ENCODE data around the gene ABCF1.

Gene ABCF1

GRCh38 chr6:30601436-30601814 lies 30.2 kb downstream of the ABCF1 start:
- no peak for DNase-seq (ENCODE audit: low read depth in 2 of 2, low spot score in 1 of 2)

DNA sequence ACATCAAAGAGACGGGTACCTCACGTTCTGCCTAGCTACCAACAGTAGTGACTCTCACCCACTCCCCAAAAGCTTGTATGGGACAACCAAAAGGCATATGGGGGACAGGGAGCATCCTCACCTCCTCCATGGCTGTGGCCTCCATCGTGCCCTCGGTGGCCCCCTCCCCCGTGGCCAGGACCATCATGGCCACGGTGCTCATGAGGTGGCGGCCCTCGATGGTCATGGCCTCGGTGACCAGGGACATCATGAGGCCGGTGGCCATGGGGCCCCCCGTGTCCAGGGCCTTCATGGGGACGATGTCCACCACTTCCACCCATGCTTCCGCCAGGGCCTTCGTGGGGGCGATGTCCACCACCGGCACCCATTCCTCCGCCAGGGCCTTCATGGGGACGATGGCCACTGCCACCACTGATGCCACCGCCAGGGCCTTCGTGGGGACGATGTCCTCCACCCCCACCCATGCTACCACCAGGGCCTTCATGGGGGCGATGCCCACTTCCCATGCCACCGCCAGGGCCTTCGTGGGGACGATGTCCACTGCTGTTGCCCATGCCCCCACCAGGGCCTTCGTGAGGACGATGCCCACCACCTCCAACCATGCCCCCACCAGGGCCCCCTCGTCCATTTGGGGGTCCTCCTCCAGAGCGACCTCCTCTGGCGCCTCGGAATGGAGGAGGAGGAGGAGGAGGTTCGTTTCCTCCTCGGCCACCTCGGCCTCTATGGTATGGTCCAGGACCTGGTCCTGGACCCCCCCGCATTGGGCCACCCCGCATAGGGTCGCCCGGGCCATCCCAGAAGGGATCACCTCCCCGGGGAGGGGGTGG lies 30.8 kb downstream of the ABCF1 start:
- DNase-seq (ENCODE audit: low read depth in 2 of 2, low spot score in 1 of 2), result no peak

DNA sequence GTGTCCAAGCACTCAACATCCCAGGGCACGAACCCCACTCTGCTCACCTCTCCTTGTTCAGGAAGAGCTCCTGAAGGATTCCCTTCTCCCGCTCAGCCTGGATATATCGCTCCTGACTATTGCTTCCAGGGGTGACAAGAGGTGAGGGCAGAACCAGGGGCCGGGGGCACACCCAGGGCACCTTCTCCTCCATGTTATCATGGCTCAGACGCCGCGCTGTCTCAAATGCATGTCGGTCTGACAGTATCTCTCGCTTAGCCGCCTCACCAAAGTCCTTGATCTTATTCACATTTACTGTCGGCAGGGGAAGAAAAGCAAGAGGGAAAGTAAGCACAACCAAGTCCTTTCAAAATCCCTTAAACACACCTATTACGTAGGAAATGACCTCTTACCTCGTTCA lies 32.7 kb downstream of the ABCF1 start:
- DNase-seq (ENCODE audit: low read depth in 2 of 2, low spot score in 1 of 2), result no peak

DNA sequence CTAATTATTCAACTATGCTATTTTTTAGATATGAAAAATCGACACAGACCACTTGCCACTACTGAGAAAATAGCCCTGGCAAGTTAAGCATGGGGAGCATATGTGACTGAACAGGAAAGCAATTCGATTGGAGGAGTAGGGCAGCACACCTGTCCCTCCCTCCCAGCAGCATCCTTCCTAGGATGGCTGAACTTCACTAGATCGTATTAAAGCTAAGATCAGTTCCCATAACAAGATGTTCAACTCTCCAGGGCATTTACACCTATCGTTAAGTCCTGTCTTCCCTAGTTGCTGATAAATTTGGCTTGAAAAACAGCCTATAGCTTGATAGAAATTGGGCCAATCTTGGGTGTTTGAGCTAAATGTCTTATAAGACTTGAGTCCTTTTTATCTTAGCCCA lies 38.8 kb downstream of the ABCF1 start:
- no peak for DNase-seq (ENCODE audit: low read depth in 2 of 2, low spot score in 1 of 2)

GRCh38 chr6:30611150-30611855 lies 40.1 kb downstream of the ABCF1 start:
- no peak for DNase-seq (ENCODE audit: low read depth in 2 of 2, low spot score in 1 of 2)

GRCh38 chr6:30611856-30612194 lies 40.6 kb downstream of the ABCF1 start:
- DNase-seq (ENCODE audit: low read depth in 2 of 2, low spot score in 1 of 2), result no peak

- no peak for DNase-seq (ENCODE audit: low read depth in 2 of 2, low spot score in 1 of 2)
These were observed 41.0 kb downstream of the ABCF1 start for GRCh38 chr6:30612213-30612612.

DNA sequence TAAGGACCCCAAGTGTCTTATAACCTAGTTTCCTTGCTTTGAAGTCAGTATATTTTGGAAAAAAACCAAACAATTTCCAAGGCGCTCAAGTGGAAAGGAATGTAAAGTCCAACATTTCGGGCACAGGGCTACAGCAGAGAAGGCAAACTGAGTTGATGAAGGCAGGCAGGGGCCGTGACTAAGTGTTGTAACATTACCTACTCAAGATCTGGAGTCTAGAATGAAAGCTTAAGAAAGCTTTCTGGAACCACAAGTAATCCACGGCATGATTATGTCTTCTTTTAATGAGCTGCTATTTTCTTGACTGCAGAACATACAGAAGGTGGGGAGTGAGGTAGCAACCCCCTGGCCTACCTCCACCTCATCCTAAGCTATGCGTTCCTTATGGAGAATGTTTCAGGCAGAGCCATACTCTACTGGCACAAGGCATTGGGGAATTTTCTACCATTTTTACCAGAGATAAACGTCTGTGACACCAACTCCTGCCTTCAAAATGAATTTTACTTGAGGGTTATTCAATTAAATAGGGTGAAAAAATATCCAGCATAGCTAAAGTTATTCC lies 41.5 kb downstream of the ABCF1 start:
- no peak for DNase-seq (ENCODE audit: low read depth in 2 of 2, low spot score in 1 of 2)

GRCh38 chr6:30613251-30614043 lies 42.2 kb downstream of the ABCF1 start:
- no peak for DNase-seq (ENCODE audit: low read depth in 2 of 2, low spot score in 1 of 2)

GRCh38 chr6:30614044-30614842 lies 43.0 kb downstream of the ABCF1 start:
- no peak for DNase-seq (ENCODE audit: low read depth in 2 of 2, low spot score in 1 of 2)

DNA sequence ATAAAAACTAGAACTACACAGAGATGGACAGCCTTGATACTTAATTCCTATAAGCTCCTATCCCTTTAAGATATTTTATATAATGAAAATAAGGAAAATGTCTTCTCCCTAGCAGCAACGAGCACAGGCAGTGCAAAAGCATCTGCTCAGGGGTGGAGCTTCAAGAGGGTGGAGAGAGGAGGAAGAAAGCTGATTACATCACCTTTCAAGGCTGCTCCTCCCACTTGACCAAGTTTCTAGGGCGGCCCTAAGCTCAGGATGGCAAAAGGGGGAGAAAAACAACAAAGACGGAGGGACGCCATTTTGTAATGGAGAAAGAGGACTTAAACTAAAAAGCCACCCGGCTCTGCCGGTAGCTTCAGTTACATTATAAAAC lies 43.6 kb downstream of the ABCF1 start:
- DNase-seq (ENCODE audit: low read depth in 2 of 2, low spot score in 1 of 2), result peak; percentile 51 to 69

GRCh38 chr6:30615219-30615957 lies 44.1 kb downstream of the ABCF1 start:
- no peak for DNase-seq (ENCODE audit: low read depth in 2 of 2, low spot score in 1 of 2)

DNA sequence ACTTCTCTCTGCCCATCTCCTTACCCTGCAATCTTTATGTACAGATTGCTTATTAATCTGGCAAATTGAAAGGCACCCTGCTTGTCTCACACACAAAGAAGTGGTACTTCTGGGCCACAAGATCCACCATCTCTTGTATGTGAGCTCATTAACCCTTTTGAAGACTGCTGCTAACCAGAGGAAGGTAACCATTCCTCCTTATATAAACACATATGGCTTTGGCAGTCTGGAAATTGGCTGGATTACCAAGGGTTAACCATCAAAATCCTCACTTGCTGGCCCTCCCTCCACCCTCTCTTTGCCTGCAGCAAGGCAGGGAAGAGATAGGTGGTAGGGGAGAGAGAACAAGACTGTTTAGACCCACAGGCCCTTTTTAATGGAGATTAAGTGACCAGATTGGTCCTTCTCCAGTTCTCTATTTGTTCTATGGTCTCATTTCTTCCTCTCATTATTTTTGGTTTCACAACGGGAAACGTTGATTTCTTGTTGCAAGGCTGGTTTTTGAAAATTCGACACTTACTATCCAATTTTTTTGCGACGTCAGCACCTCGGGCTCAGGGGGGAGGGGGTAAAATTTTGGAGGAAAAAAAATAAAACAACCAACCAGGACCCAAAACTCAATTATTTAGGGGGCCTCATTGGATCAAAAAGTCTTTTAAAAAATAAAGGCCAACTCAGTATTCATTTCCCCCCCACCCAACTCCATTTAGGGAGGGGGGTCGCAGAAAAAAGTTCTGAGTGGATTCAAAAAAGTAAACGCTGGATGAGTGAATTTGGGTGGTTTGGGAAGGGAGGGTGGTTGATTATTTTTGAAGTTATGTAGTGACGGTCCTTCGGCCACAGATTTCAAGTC lies 44.9 kb downstream of the ABCF1 start:
- DNase-seq (ENCODE audit: low read depth in 2 of 2, low spot score in 1 of 2), result no peak

DNA sequence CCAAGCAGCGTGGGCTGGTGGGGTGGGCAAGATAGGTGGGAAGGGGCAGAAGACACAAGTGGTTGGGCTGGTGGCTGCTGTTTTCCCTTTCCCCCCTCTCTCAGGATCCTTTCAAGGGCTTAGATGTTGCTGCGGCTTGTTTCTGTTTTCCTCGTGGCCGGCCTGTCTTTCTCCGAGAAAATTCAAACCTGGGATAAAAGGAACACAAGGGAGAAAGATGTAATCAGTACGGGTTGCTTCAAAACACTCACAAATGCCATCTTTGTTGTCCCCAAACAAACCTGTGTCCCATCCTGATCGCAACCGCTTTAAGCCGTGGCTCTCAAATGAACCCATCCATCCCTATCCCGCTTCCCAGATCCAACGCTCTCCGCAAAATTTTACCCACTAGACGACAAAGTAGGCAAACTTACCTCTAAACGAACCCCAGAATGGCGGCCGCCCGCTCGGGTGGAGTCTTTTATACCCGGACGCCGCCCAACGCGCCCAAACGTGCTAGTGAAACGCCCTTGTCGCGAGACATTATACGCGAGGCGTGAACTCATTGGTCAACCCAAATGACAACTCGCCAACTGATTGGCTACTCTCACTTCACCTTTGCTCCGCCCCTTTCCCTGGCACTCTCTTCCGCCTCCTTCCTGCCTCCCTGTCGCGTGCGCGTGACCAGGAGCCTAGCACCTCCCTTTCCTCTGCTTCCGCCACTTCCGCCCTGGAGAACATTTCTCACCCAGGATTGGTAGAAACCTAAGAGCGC lies 45.7 kb downstream of the ABCF1 start, which contains the start of gene PPP1R10:
PPP1R10 (minus strand) TSS at position 433 of the 754 bp plus-strand sequence. CDS start 7,299 bp downstream, outside the sequence.
- peak; percentile 92 to 96 for DNase-seq (ENCODE audit: low read depth in 2 of 2, low spot score in 1 of 2)

GRCh38 chr6:30617565-30618269 lies 46.5 kb downstream of the ABCF1 start, which contains the start of gene MRPS18B:
Gene MRPS18B, plus strand, starts transcription at chr6:30617840. Its CDS starts 26 bp downstream, at chr6:30617866.
- peak; percentile 93 to 97 for DNase-seq (ENCODE audit: low read depth in 2 of 2, low spot score in 1 of 2)

GRCh38 chr6:30618270-30618797 lies 47.1 kb downstream of the ABCF1 start:
- no peak for DNase-seq (ENCODE audit: low read depth in 2 of 2, low spot score in 1 of 2)

DNA sequence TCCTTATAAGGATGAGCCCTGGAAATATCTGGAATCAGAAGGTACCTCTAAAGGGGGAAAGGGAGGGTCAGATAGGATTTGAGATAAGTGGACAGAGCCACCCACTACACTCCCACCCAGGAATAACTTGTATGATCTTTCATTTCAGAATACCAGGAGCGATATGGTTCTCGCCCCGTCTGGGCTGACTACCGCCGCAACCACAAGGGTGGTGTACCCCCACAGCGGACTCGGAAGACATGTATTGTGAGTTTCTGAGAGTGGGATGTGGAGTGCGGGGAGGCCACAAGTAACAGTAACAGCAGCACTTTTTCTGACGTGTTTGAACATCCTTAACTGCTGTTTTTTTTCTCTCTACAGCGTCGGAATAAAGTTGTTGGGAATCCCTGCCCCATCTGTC lies 48.3 kb downstream of the ABCF1 start:
- no peak for DNase-seq (ENCODE audit: low read depth in 2 of 2, low spot score in 1 of 2)

Data from stimulated activated CD8-positive, alpha-beta memory T cell treated with anti-CD3 and anti-CD28 coated beads, Interleukin-4, amount 100 ng/mL, for 1 hour (primary cell).